HUES6 (cell line): ENCODE data around the gene NAA40.
A peak's percentile ranks its signal among the peaks of the same experiment; 100 is the strongest.

Source experiments
- H3K27ac ChIP-seq: 2 replicates; pipeline ENCODE4 v1.7.0; 2013; ENCODE audit warnings: low read depth, mild to moderate bottlenecking, low read length, inconsistent platforms
- H3K27me3 ChIP-seq: 2 replicates; pipeline ENCODE4 v1.6.1; 2013; ENCODE audit warnings: low read length; ENCODE audit not compliant: control insufficient read depth, insufficient read depth
- H3K36me3 ChIP-seq: 2 replicates; pipeline ENCODE4 v1.6.1; 2013; ENCODE audit warnings: low read length; ENCODE audit not compliant: control insufficient read depth, insufficient read depth
- H3K4me1 ChIP-seq: 2 replicates; pipeline ENCODE4 v1.6.1; 2013; ENCODE audit warnings: low read length; ENCODE audit not compliant: control insufficient read depth, insufficient read depth
- H3K4me3 ChIP-seq: 2 replicates; pipeline ENCODE4 v1.5.1; 2013; ENCODE audit warnings: low read depth, low read length
- H3K9ac ChIP-seq: one replicate; pipeline ENCODE4 v1.6.1; 2013; ENCODE audit warnings: mild to moderate bottlenecking, low read length
- H3K9me3 ChIP-seq: 2 replicates; pipeline ENCODE4 v1.6.1; 2013; ENCODE audit warnings: low read depth, low read length; ENCODE audit not compliant: control insufficient read depth, insufficient read depth

The NAA40 gene

DNA sequence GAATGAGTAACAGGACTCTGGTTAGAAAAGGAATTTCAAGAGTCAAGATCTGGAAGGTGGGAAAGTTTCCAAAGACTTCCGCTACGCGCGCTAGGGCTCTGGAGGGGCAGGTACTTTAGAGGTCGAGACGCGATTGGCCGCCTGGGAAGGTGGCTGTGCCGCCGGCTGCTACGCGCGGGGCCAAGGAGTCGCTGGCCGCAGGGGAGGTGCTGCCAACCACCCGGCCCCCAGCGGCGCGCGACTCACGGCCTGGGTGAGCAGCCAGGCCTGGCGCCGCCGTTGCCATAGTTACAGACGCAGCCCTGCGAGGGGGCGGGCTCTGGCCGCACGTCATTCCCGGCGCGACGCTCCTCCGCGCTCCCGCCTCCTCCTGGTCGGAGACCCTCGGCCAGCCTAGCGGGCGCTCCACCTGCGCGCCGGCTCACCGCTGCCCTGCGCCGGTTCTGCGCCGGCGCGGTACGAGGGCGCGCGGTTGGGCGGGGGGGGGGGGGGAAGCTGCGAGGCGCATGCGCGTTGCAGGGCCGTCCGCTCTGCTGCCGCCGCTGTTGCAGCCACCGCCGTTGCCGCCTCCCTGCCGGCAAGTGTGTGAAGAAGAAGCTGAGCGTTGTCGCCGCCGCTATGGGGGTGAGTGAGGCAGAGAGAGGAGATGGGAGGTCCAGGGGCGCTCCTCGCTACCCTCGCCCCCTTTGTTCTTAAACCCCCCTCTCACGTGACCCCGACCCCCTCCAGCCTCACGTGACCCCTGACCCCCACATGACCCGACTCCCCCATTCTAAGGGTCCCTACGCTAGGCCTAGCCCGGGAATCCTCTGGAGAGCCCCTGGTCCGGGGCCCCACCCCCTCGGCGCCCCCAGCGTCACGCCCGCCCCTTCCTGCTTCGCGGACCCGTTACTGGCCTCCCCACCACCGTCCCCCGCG, at the start of gene NAA40:
TSS of gene NAA40 (plus strand) at position 524 of the 918 bp plus-strand sequence. CDS start at position 619, 95 bp downstream.
- Histone ChIP-seq H3K9me3 (no peaks in the 10 kb centered on the region), H3K27me3 (no peaks in the 10 kb centered on the region), H3K4me3 (peak within 1 kb of the TSS; percentile 97), H3K9ac (peak within 1 kb of the TSS; percentile 90), H3K36me3 (peaks cover 6% of the 10 kb centered on the region), H3K27ac (peak within 1 kb of the TSS; percentile 86), H3K4me1 (0 out of 2 replicates have a peak, but pooled peaks cover 4% of the 10 kb centered on the region)

DNA sequence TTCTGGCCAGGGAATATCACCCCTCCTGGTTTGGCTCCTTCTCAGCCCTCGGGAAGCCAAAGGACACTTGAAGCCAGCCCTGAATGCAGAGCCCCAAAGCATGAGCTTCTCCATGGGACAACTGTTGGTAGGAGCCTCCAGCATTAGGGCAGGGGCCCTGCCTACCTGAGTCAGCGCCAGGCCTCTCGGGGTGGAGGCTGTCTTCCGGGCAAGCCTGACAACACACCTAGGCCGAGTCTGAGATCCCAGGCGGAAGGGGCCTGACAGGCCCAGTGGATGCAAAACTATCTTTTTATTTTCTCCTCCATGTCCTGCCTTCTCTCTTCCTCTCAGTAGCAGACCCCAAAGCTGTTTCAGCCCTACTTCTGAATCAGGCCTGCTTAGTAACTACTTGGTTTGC, 49.5 kb upstream of the NAA40 start:
- Histone ChIP-seq H3K36me3 (no peaks in the 10 kb centered on the region), H3K9ac (no peak overlapping the region), H3K27me3 (no peaks in the 10 kb centered on the region), H3K4me3 (no peak overlapping the region), H3K27ac (no peak overlapping the region), H3K4me1 (peaks cover 27% of the 10 kb centered on the region), H3K9me3 (no peaks in the 10 kb centered on the region)

DNA sequence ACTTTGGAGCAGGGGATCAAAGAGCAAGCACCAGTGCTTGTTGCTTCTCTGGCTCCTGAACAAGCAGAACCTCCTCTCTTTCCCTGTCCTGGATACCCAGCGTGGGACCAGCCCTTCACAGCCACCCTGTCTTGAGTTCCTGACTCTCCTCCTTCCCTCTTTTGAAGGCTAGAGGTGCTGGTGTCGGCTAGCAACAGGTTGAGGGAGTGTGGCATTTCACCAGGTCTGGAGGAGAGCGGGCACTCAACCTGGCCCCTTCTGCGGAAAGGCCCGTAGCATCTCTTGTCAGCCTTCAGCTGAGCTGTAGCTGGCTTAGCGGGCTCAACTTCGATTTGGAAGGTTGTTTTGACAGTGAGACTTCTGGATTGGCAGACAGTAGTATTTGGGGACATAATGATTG, 48.4 kb upstream of the NAA40 start:
- Histone ChIP-seq H3K9me3 (no peaks in the 10 kb centered on the region), H3K9ac (no peak overlapping the region), H3K36me3 (peaks cover 8% of the 10 kb centered on the region), H3K4me3 (no peak overlapping the region), H3K4me1 (peaks cover 27% of the 10 kb centered on the region), H3K27me3 (no peaks in the 10 kb centered on the region), H3K27ac (no peak overlapping the region)

DNA sequence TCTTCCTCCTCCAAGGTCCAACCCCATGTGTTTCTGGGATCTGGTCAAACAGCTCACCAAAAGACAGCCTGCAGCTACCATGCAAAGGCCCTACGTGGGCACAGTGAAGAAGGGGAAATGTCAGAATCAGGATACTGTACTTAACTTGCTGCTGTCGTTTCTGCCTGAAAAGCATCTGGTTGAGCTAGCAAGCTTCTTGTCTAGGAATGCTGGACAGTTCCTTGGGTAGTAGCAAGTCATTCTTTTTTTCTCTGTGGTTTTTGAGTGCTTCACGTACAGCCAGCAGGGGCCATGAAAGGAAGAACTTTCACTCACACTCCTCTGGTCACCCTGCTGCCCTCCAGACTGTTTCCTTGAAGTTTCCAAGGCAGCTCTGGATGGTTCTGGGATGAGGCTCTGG, 46.6 kb upstream of the NAA40 start:
- Histone ChIP-seq H3K36me3 (peaks cover 25% of the 10 kb centered on the region), H3K9me3 (no peaks in the 10 kb centered on the region), H3K9ac (no peak overlapping the region), H3K27ac (no peak overlapping the region), H3K4me1 (peaks cover 21% of the 10 kb centered on the region), H3K4me3 (no peak overlapping the region), H3K27me3 (no peaks in the 10 kb centered on the region)

DNA sequence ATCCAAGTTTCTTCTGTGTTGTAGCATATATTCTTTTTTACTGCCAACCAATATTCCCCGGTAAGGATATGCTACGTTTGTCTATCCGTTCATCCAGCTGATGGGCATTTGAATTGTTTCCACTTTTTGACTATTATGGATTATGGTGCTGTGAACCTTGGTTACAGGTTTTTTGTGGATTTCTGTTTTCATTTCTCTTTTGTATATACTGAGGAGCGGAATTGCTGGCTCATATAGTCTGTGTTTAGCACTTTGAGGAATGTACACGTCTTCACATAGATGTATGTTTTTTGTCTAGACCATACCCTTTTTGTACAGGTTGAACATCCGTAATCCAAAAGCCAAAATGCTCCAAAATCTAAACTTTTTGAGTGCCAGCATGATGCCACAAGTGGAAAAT, 45.4 kb upstream of the NAA40 start:
- H3K9ac ChIP-seq, result no peak overlapping the region
- no peak overlapping the region for H3K4me3 ChIP-seq
- no peak overlapping the region for H3K27ac ChIP-seq
- H3K9me3 ChIP-seq, result no peaks in the 10 kb centered on the region
- H3K36me3 ChIP-seq, result peaks cover 36% of the 10 kb centered on the region
- no peaks in the 10 kb centered on the region for H3K27me3 ChIP-seq
- H3K4me1 ChIP-seq, result peaks cover 11% of the 10 kb centered on the region

DNA sequence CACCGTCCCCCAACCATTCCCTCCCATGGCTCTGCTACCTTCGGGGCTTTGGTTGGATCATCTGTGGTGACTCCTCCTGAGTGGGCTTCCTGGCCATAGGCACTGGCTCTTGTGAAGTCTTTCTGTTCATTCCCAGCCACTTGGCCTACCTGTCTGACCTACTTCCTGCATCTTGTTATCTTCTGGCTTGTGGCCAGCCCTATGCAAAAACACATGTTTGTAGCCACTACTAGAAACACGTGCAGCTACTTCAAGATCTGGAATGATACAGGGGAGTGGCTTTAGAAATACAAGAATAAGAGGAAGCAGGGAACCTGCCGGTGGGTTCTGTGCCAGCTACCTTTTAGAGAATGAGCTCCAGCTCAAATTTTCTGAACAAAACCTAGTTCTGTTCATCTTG, 42.7 kb upstream of the NAA40 start:
- Histone ChIP-seq H3K4me3 (no peak overlapping the region), H3K4me1 (no peaks in the 10 kb centered on the region), H3K27me3 (no peaks in the 10 kb centered on the region), H3K36me3 (peaks cover 63% of the 10 kb centered on the region), H3K27ac (no peak overlapping the region), H3K9me3 (no peaks in the 10 kb centered on the region), H3K9ac (no peak overlapping the region)

DNA sequence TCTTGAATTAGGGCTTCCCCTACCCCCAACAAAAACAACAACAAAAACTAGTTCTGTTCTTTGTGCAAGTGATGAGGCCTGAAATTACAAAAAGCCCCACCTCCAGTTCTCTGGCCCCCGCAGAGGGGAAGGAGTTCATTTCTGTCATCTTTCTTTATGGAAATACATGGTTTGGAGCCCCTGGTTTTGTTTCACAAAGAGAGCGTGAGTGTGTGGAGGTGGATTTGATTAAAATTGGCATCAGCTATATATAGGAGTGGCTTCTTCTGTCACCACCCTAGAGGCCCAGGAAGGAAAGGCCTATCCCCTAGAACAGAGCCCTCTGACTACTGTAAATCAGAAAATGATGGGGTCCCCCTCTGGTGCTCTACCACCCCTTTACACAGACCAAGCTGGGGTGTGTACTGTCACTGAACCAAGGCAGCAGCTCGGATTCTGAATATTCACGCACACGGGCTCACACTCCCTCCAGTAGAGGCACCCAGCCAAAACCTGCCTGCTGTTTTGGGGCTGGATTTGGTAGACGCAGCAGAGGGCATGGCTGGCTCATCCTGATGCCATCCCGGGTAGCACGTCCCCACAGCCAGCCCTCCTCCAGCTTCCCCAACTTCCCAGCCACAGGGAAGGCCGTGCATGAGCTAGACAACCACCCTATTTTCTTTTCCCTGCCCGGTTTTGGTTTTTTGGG, 41.2 kb upstream of the NAA40 start:
- no peaks in the 10 kb centered on the region for H3K4me1 ChIP-seq
- no peaks in the 10 kb centered on the region for H3K27me3 ChIP-seq
- H3K27ac ChIP-seq, result no peak overlapping the region
- peaks cover 77% of the 10 kb centered on the region for H3K36me3 ChIP-seq
- H3K9ac ChIP-seq, result no peak overlapping the region
- no peak overlapping the region for H3K4me3 ChIP-seq
- no peaks in the 10 kb centered on the region for H3K9me3 ChIP-seq

DNA sequence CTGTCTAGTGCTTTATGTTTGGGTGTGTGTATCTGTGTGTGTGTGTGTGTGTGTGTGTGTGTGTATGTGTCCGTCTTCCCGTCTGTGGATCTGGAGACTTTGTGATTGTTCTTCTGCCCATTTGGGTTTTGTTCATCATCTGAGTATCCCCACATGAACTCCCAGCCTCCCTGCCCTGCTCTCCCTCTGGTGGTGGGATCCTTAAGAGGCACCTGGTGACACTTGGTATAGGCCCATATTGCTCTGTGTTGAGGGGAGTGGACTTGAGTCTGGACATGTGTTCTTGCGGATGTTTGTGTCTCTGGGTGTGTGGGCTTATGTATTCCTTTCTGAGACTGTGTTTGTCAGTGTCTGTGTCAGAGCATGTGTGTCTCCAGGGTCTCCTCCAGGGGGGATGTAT, 37.1 kb upstream of the NAA40 start:
- Histone ChIP-seq H3K27ac (no peak overlapping the region), H3K36me3 (peaks cover 92% of the 10 kb centered on the region), H3K9me3 (no peaks in the 10 kb centered on the region), H3K4me1 (peaks cover under 1% of the 10 kb centered on the region; the same call in 1 of the 2 replicates), H3K4me3 (no peak overlapping the region), H3K27me3 (no peaks in the 10 kb centered on the region), H3K9ac (no peak overlapping the region)

DNA sequence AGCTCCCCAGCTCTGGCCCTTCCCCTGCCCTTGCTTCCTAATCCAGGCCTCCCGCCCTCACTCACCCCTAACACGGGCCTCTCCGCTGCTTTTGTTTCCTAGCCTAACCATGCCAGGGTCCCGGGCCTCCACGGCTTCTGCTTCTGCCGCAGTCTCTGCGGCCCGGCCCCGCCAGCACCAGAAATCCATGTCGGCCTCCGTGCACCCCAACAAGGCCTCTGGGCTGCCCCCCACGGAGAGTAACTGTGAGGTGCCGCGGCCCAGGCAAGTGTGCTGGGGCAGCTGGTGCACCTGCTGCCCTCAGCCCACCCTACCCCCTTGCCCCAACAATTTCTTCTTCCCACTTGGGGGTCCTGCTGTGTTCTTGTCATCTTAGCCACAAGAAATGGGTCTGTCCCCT, 34.9 kb upstream of the NAA40 start:
- Histone ChIP-seq H3K4me3 (no peak overlapping the region), H3K4me1 (peaks cover 22% of the 10 kb centered on the region), H3K9me3 (no peaks in the 10 kb centered on the region), H3K9ac (no peak overlapping the region), H3K27ac (no peak overlapping the region), H3K27me3 (no peaks in the 10 kb centered on the region), H3K36me3 (peaks cover 78% of the 10 kb centered on the region)

DNA sequence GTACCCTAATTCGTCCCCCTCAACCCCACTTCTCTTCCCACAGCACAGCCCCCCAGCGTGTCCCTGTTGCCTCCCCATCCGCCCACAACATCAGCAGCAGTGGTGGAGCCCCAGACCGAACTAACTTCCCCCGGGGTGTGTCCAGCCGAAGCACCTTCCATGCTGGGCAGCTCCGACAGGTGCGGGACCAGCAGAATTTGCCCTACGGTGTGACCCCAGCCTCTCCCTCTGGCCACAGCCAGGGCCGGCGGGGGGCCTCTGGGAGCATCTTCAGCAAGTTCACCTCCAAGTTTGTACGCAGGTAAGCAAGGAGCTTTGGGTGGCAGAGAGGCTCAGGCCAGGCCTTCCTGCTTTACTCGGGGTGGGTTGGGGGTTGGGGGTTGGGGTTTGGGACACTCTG, 34.1 kb upstream of the NAA40 start:
- Histone ChIP-seq H3K36me3 (peaks cover 72% of the 10 kb centered on the region), H3K4me1 (peaks cover 30% of the 10 kb centered on the region), H3K27me3 (no peaks in the 10 kb centered on the region), H3K9me3 (no peaks in the 10 kb centered on the region), H3K9ac (no peak overlapping the region), H3K4me3 (no peak overlapping the region), H3K27ac (no peak overlapping the region)

DNA sequence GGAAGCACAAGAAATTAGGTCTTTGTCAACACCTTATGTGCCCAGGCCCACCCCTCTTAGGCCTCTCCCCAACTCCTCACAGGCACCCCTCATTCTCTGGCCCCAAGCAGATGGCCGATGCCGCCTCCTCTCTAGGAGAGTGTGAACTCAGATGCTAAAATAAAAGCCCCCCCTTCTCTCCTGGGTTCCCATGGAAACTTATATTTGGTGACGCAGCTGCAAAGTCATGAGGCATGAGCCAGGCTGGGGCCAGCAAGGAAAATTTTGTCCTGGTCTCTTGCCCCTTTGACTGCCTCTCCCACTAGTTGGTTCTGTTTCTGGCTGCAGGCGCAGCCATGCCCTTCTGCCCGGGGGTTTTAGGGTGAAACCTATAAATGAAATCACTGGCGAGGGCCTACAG, 33.6 kb upstream of the NAA40 start:
- Histone ChIP-seq H3K9ac (no peak overlapping the region), H3K9me3 (no peaks in the 10 kb centered on the region), H3K27ac (no peak overlapping the region), H3K4me1 (peaks cover 34% of the 10 kb centered on the region), H3K36me3 (peaks cover 68% of the 10 kb centered on the region), H3K4me3 (no peak overlapping the region), H3K27me3 (no peaks in the 10 kb centered on the region)
